ENCODE data around the gene CHTF18.

The CHTF18 gene

GRCh38 chr16:843771-844170, 55.4 kb downstream of the CHTF18 start:
- TF ChIP-seq CTCF (conservative IDR thresholded peaks at IDR 0.05; ENCODE audit: low read length) = no peak
- H3K4me3 ChIP-seq (ENCODE audit: low read length) = no peak overlapping the region
- DNase-seq (ENCODE audit: low read depth) = no peak

- DNase-seq (ENCODE audit: low read depth) = no peak
- no peak overlapping the region for H3K4me3 ChIP-seq (ENCODE audit: low read length)
- no peak for TF ChIP-seq CTCF (conservative IDR thresholded peaks at IDR 0.05; ENCODE audit: low read length)
These were observed 56.4 kb downstream of the CHTF18 start for GRCh38 chr16:844638-845350.

- no peak for TF ChIP-seq CTCF (conservative IDR thresholded peaks at IDR 0.05; ENCODE audit: low read length)
- no peak for DNase-seq (ENCODE audit: low read depth)
- no peak overlapping the region for H3K4me3 ChIP-seq (ENCODE audit: low read length)
These were observed 56.9 kb downstream of the CHTF18 start for GRCh38 chr16:845351-845745.

GRCh38 chr16:847151-847550, 58.7 kb downstream of the CHTF18 start:
- no peak for DNase-seq (ENCODE audit: low read depth)
- no peak overlapping the region for H3K4me3 ChIP-seq (ENCODE audit: low read length)

More at GRCh38 chr16:847151-847550, 58.7 kb downstream of the CHTF18 start:
- TF ChIP-seq CTCF (conservative IDR thresholded peaks at IDR 0.05; ENCODE audit: low read length) = no peak
